Smooth muscle cell (in vitro differentiated cells): ENCODE measurements around the gene TULP1. TPM values are rescaled to one million over a fixed set of nuclear protein-coding genes. Genes with fewer than 3 reads are reported as not detected.

Source experiments
- DNase-seq: peaks from one replicate; lab custom pipeline; 2025; ENCODE audit not compliant: unreplicated experiment; lab: John Stamatoyannopoulos, UW
- H2AFZ ChIP-seq: fragments of 200-600 bp; sonication (generic); 2 replicates; pipeline ENCODE4 v1.6.0; 2016; ENCODE audit warnings: antibody characterized with exemption, low read depth, mild to moderate bottlenecking
- H3F3A ChIP-seq: fragments of 200-600 bp; sonication (generic); 2 replicates; pipeline ENCODE4 v1.6.0; 2017; ENCODE audit warnings: antibody characterized with exemption, low read depth
- H3K27ac ChIP-seq: fragments of 200-600 bp; sonication (generic); 2 replicates; pipeline ENCODE4 v1.5.1; 2016; ENCODE audit warnings: low read depth, mild to moderate bottlenecking
- H3K27me3 ChIP-seq: fragments of 200-600 bp; sonication (generic); 2 replicates; pipeline ENCODE4 v1.6.1; 2016; ENCODE audit warnings: low read depth, mild to moderate bottlenecking
- H3K36me3 ChIP-seq: fragments of 200-600 bp; sonication (generic); 2 replicates; pipeline ENCODE4 v1.5.1; 2016; ENCODE audit warnings: low read depth
- H3K4me1 ChIP-seq: fragments of 200-600 bp; sonication (generic); 2 replicates; pipeline ENCODE4 v1.5.1; 2016; ENCODE audit warnings: low read depth
- H3K4me2 ChIP-seq: fragments of 200-600 bp; sonication (generic); 2 replicates; pipeline ENCODE4 v1.6.0; 2016; ENCODE audit warnings: mild to moderate bottlenecking
- H3K4me3 ChIP-seq: fragments of 200-600 bp; sonication (generic); 2 replicates; pipeline ENCODE4 v1.5.1; 2016; ENCODE audit warnings: mild to moderate bottlenecking
- H3K79me2 ChIP-seq: fragments of 200-600 bp; sonication (generic); 2 replicates; pipeline ENCODE4 v1.6.0; 2016; ENCODE audit warnings: low read depth, mild to moderate bottlenecking
- H3K9ac ChIP-seq: fragments of 200-600 bp; sonication (generic); 2 replicates; pipeline ENCODE4 v1.6.0; 2016; ENCODE audit warnings: low read depth
- H3K9me3 ChIP-seq: fragments of 200-600 bp; sonication (generic); replicated peaks from 2 replicates; pipeline ENCODE4 v1.5.1; 2016; ENCODE audit warnings: low read depth
- H4K20me1 ChIP-seq: fragments of 200-600 bp; sonication (generic); 2 replicates; pipeline ENCODE4 v1.6.0; 2016; ENCODE audit warnings: low read depth
- CTCF ChIP-seq: fragments of 200-600 bp; sonication (generic); IDR thresholded peaks from 2 replicates; pipeline ENCODE4 v1.5.1; 2017; ENCODE audit warnings: borderline replicate concordance, mild to moderate bottlenecking, antibody characterized with exemption; ENCODE audit not compliant: insufficient read depth, poor library complexity, severe bottlenecking
- WGBS: methylation state at CpG from one replicate; pipeline ENCODE4 v1.1.7; 2016; ENCODE audit warnings: low lambda C conversion rate; 5-methylcytosine and 5-hydroxymethylcytosine counted together
- polyA plus RNA-seq: library from polyadenylated mRNA; unstranded; fragments of >200 nt; fragmentation: Nextera tagmentation; extraction: Ambion mirVana; gene quantifications from 2 replicates; pipeline ENCODE4 v1.2.1, GENCODE V29; 2016
- total RNA-seq: library from RNA; depleted of rRNA; stranded (reverse); fragments of >200 nt; gene quantifications from 2 replicates; pipeline ENCODE4 v1.2.3, GENCODE V29; 2014

The TULP1 gene
- total and polyA plus RNA-seq, 2 experiments from 2014 or later, result 0.26 to 0.31 TPM

DNA sequence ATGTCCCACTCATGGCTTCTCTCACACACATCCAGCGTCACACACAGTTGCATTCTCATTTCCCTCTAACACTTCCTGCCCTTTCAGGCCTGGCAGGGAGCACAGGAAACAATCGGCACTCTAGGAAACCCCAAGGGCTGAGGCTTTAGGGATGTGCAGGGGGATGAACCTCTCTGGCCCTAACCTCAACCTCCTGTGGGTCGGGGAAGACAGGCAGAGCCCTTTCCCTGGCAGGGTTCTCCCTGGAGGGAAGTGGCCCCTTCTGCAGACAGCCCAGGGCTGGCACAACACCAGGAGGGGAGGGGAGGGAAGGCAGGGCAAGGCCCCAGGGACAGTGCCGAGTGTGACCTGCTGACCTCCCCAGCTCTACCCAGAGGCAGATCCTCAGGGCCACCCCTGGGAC lies 18.5 kb downstream of the TULP1 start:
- no peaks in the 10 kb centered on the region for H3K27me3 ChIP-seq
- DNase-seq, result no peak
- WGBS, result 16% methylated on average over 4 of the region's 4 CpGs

DNA sequence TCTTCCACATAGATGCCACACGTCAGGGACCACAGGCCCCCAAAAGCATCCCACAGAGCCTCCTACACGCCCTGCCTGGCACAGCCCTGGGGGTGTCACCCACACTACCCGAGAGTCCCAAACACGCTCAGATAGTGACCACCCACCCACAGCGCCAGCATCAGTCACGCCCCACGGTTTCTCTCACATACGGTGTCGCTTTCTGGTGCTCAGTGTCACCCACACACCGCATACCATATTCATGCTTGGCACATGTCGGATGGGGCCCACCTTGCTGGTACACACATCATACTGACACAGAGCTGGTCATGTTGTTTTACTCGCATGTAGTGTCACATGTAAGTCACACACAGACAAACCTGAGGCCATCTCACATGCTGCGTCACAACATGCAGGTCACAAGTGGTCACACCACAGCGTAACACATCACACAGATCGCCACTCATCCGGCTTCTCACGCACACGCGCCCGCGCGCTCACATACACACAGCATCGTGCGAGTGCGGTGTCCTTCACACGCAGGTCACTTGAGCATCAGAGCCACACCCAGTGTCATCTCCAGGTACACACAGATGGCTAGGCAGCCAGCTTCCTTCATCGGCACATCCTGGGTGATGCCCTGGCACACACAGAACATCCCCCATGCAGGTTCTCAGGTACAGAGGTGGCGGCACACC lies 19.3 kb downstream of the TULP1 start:
- Histone ChIP-seq H4K20me1 (peaks cover 73% of the 10 kb centered on the region), H3K27me3 (no peaks in the 10 kb centered on the region), H3K27ac (peak overlapping the region; percentile 94), H3K36me3 (no peaks in the 10 kb centered on the region), H3K4me3 (no peak overlapping the region), H3K4me1 (peaks cover 75% of the 10 kb centered on the region), H3F3A (peaks cover 23% of the 10 kb centered on the region), H3K79me2 (peaks cover 86% of the 10 kb centered on the region), H3K4me2 (peak overlapping the region; percentile 99), H3K9ac (no peak overlapping the region), H3K9me3 (no peaks in the 10 kb centered on the region), H2AFZ (no peak overlapping the region)
- no peak for DNase-seq
- WGBS, result 85% methylated on average over 28 of the region's 28 CpGs
- no peak for TF ChIP-seq CTCF

More for the DNA sequence above, 18.5 kb downstream of the TULP1 start:
- Histone ChIP-seq H3K9ac (no peak overlapping the region), H3K4me3 (peak overlapping the region; percentile 99), H4K20me1 (peaks cover 68% of the 10 kb centered on the region), H3K9me3 (no peaks in the 10 kb centered on the region), H3K4me1 (peaks cover 72% of the 10 kb centered on the region), H3K36me3 (no peaks in the 10 kb centered on the region), H2AFZ (no peak overlapping the region), H3K79me2 (peaks cover 85% of the 10 kb centered on the region), H3F3A (peaks cover 19% of the 10 kb centered on the region), H3K27ac (peak overlapping the region; percentile 94), H3K4me2 (peak overlapping the region; percentile 99)
- TF ChIP-seq CTCF, result no peak

DNA sequence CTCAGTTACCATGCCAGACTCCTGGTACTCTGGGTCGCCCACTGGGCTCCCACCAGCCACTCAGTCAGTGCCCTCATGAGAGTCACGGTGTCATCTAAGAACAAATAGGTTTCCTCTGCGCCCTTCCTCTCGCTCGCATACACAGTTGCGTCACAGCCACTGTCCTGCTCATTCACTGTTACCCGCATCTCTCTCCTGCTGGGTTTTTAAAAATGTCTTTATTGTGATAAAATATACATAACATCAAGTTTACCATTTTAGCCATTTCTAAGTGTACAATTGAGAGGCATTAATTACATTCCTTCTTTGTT lies 19.8 kb downstream of the TULP1 start:
- peaks cover 91% of the 10 kb centered on the region for H3K79me2 ChIP-seq
- H2AFZ ChIP-seq, result no peak overlapping the region
- no peaks in the 10 kb centered on the region for H3K36me3 ChIP-seq
- TF ChIP-seq CTCF, result no peak
- peak overlapping the region; percentile 94 for H3K27ac ChIP-seq
- H3K4me2 ChIP-seq, result peak overlapping the region; percentile 99
- DNase-seq, result no peak
- H3K4me1 ChIP-seq, result peaks cover 76% of the 10 kb centered on the region
- H3K27me3 ChIP-seq, result no peaks in the 10 kb centered on the region
- no peak overlapping the region for H3K9ac ChIP-seq
- WGBS, result 54% methylated on average over 7 of the region's 7 CpGs
- H4K20me1 ChIP-seq, result peaks cover 78% of the 10 kb centered on the region
- peaks cover 23% of the 10 kb centered on the region for H3F3A ChIP-seq
- H3K4me3 ChIP-seq, result no peak overlapping the region
- H3K9me3 ChIP-seq, result no peaks in the 10 kb centered on the region
